HUES48 (cell line): ENCODE measurements around the gene OR1E1.
"Not testable (repeated sequence)": the region's sequence is repeated elsewhere in the genome, so short reads cannot be mapped to it uniquely, and the experiment has no call there.

ENCODE experiments used
- H3K27ac ChIP-seq: one replicate; pipeline ENCODE4 v1.7.0; 2013; ENCODE audit warnings: low read depth, low read length, inconsistent platforms
- H3K27me3 ChIP-seq: 2 replicates; pipeline ENCODE4 v1.6.1; 2013; ENCODE audit warnings: mild to moderate bottlenecking, low read length; ENCODE audit not compliant: control insufficient read depth, insufficient read depth
- H3K36me3 ChIP-seq: 2 replicates; pipeline ENCODE4 v1.6.1; 2013; ENCODE audit warnings: low read length; ENCODE audit not compliant: control insufficient read depth, insufficient read depth
- H3K4me1 ChIP-seq: 2 replicates; pipeline ENCODE4 v1.6.1; 2013; ENCODE audit warnings: mild to moderate bottlenecking, low read length; ENCODE audit not compliant: control insufficient read depth, insufficient read depth
- H3K4me3 ChIP-seq: 2 replicates; pipeline ENCODE4 v1.5.1; 2013; ENCODE audit warnings: mild to moderate bottlenecking, low read depth, low read length
- H3K9ac ChIP-seq: 2 replicates; pipeline ENCODE4 v1.6.1; 2013; ENCODE audit warnings: mild to moderate bottlenecking, low read depth, low read length, moderate library complexity
- H3K9me3 ChIP-seq: 2 replicates; pipeline ENCODE4 v1.6.1; 2013; ENCODE audit warnings: low read length; ENCODE audit not compliant: control insufficient read depth, insufficient read depth

Gene OR1E1

DNA sequence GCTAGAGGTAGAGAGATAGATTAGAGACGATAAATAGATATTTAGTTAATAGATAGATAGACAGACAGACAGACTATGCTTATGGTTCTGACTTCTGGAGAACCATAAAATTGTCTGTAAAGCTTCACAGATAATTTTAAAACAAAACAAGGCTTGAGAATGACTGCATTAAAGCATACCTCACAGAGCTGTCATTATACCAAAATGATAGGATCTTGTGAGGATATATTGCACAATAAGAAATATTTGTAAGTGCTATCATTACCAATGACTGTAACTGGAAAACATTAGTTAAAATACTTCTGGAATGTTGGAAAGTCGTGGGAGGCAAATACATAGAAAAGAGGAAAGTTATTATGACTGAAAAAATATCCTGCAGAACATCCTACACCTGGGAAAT is 3.6 kb upstream of the OR1E1 start:
- Histone ChIP-seq H3K4me1 (no peaks in the 10 kb centered on the region), H3K9ac (no peak overlapping the region), H3K27me3 (no peaks in the 10 kb centered on the region), H3K4me3 (no peak overlapping the region), H3K9me3 (peaks cover 64% of the 10 kb centered on the region), H3K36me3 (no peaks in the 10 kb centered on the region), H3K27ac (no peak overlapping the region)

DNA sequence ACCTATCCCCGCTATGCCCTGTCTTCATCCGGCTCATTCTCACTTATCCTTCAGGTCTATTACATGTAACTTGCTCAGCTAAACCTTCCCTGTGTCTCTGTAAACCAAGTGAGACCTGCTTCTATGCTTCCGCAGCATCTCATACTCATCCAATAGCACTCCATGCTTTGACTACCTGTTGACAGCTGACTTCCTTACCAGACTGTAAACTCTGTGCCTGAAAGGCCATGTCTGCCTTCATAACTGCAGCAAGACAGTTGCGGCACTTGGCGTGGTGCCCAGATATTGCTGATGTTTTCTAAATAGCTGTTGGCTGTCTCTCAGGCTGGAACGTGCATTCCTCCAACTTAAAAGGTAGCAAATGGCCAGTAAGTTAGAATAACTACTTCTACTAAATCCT is 1.8 kb upstream of the OR1E1 start:
- H3K27me3 ChIP-seq: no peaks in the 10 kb centered on the region
- H3K27ac ChIP-seq: no peak overlapping the region
- H3K9ac ChIP-seq: no peak overlapping the region
- H3K4me1 ChIP-seq: no peaks in the 10 kb centered on the region
- no peaks in the 10 kb centered on the region for H3K36me3 ChIP-seq
- H3K4me3 ChIP-seq: no peak overlapping the region
- H3K9me3 ChIP-seq: peaks cover 62% of the 10 kb centered on the region

GRCh38 chr17:3397801-3398200 is 409 bp downstream of the OR1E1 start:
- H3K4me3 ChIP-seq, H3K4me1 ChIP-seq, H3K27me3 ChIP-seq, H3K9ac ChIP-seq, H3K27ac ChIP-seq, H3K36me3 ChIP-seq: not testable (repeated sequence)
- H3K9me3 ChIP-seq: peaks cover 58% of the 10 kb centered on the region

DNA sequence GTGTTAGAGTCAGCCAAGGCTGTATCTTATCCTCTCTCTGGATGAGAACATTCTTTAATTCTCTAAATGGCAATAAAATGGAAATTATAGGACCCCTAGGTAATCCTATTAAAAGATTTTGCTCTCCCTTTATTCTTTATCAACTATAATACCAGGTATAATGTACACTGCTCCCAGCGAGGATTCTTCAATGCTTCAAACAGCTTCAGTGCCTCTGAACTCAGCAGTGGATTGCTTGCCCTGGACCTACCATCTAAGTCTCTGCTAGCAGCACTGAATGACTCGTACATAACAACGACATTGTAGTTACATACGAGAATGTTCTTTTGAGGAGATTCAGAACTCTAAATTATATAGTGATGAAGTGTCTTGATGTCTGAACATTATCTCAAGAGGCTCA is 8.4 kb downstream of the OR1E1 start:
- H3K9ac ChIP-seq: no peak overlapping the region
- H3K4me3 ChIP-seq: no peak overlapping the region
- peaks cover 57% of the 10 kb centered on the region for H3K9me3 ChIP-seq
- no peak overlapping the region for H3K27ac ChIP-seq
- no peaks in the 10 kb centered on the region for H3K36me3 ChIP-seq
- H3K27me3 ChIP-seq: no peaks in the 10 kb centered on the region
- no peaks in the 10 kb centered on the region for H3K4me1 ChIP-seq

GRCh38 chr17:3385869-3386816 is 12.1 kb downstream of the OR1E1 start, which contains the start of gene OR3A2:
Gene OR3A2 (minus strand): TSS chr17:3386308.
- H3K9ac ChIP-seq: no peak within 1 kb of the TSS
- no peaks in the 10 kb centered on the region for H3K36me3 ChIP-seq
- no peak within 1 kb of the TSS for H3K4me3 ChIP-seq
- H3K4me1 ChIP-seq: no peaks in the 10 kb centered on the region
- no peaks in the 10 kb centered on the region for H3K27me3 ChIP-seq
- peaks cover 44% of the 10 kb centered on the region for H3K9me3 ChIP-seq
- no peak within 1 kb of the TSS for H3K27ac ChIP-seq

GRCh38 chr17:3381957-3382356 is 16.3 kb downstream of the OR1E1 start:
- Histone ChIP-seq H3K4me1 (no peaks in the 10 kb centered on the region), H3K27me3 (no peaks in the 10 kb centered on the region), H3K9me3 (peaks cover 59% of the 10 kb centered on the region), H3K36me3 (no peaks in the 10 kb centered on the region), H3K9ac (no peak overlapping the region), H3K4me3 (no peak overlapping the region), H3K27ac (no peak overlapping the region)

GRCh38 chr17:3378321-3378720 is 19.9 kb downstream of the OR1E1 start:
- Histone ChIP-seq H3K4me3 (no peak overlapping the region), H3K4me1 (no peaks in the 10 kb centered on the region), H3K36me3 (no peaks in the 10 kb centered on the region), H3K9ac (no peak overlapping the region), H3K27me3 (no peaks in the 10 kb centered on the region), H3K9me3 (peaks cover 72% of the 10 kb centered on the region), H3K27ac (no peak overlapping the region)

GRCh38 chr17:3371167-3371566 is 27.0 kb downstream of the OR1E1 start:
- H3K9ac ChIP-seq, H3K27me3 ChIP-seq, H3K27ac ChIP-seq, H3K4me3 ChIP-seq, H3K4me1 ChIP-seq, H3K36me3 ChIP-seq: not testable (repeated sequence)
- H3K9me3 ChIP-seq: peaks cover 44% of the 10 kb centered on the region
